Activated CD8-positive, alpha-beta memory T cell treated with anti-CD3 and anti-CD28 coated beads, Interleukin-2, amount 50 U/mL, for 1 hour (primary cell): Measurements from ENCODE around the gene IGFBP1.
A peak's percentile ranks its signal among the peaks of the same experiment; 100 is the strongest.

Experiments used
- DNase-seq: peaks from one replicate; pipeline ENCODE4 v3.0.0-alpha.2; 2020; ENCODE audit errors: extremely low read depth

Gene IGFBP1

DNA sequence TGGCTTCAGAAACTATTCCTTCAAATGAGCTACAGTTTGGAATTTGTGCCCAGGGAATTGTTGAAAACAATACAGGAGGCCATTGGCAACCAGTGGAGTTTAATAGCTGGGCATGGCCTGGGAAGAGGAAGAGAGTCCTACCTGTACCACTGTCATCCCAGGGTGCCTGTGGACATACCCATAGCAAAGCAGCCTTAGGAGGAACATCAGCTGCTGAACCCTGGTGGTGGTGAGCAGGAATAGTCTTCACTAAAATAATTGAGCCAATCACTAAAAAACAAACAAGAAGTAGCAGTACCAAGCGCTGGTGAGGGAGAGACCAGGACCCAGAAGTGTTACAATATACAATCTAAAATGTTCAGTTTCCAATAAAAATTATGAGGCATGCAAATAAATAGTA is 14.5 kb downstream of the IGFBP1 start:
- no peak for DNase-seq

DNA sequence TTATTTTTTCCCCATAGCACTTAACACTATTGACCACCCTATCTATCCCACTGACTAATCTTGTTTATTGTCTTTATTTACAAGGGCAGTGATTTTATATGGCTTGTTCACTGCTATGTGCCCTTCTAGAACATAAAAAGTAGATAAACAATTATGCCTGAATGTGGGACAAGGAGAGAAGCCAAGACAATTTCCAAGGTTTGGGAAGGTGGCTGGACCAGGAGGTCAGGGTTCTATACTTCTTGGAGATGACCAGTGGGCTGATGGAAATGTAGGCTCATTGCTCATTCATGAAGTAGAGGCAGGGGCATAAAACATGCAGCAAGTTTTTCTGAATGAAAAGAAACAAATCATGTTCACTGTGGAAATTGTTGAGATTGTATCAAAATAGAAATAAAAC is 21.3 kb downstream of the IGFBP1 start:
- DNase-seq = no peak

DNA sequence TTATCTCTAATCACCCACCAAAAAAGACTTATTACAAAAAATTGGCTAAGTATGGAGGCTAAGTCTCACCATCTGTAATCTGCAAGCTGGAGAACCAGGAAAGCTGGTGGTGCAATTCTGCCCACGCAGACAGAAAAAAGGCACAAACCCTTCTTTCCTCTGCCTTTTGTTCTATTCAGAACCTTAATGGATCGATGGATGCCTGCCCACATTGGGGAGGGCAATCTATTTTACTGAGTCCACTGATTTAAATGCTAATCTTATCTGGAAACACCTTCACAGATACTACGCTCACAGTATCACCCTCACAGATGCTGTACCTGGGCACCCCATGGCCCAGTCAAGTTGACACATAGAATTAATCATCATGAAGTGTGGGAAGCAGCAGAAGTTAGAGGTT is 22.6 kb downstream of the IGFBP1 start:
- no peak for DNase-seq

DNA sequence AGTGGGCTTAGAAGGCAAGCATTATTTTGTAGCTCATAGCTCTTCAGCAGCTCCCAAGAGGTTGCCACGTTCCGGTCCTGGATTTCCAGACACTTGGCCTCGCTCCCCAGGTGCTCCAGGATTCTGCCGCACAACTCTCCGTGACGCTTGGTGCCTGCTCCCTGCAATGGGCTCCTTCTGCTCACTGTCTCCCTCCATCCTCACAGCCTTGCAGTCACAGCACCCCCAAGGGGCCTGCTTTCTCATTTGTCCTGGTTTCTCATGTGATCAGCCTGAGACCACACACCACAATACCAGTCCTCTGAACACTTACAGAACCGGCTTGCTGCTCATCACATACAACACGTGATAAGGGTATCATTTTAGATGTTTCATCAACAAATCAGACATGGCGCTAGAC is 23.0 kb downstream of the IGFBP1 start:
- no peak for DNase-seq

DNA sequence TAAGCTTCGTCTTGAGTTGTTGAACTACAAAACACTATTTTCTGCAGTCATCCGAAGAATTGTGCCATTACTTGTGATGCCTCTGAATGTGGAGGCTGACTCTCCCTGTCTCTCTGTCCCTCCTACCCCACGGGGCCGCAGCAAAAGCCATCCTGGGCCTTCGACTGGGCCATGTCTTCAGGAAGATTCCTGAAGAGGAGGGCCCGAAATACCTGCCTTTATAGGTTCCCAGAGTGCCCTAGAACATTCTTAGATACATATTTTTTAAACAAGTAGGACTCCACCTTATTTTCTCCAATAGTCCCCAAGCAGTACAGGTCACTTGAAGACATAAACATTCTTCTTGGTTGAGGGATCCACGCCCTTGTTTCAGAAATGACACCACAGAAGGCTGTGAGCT is 24.7 kb downstream of the IGFBP1 start:
- no peak for DNase-seq

DNA sequence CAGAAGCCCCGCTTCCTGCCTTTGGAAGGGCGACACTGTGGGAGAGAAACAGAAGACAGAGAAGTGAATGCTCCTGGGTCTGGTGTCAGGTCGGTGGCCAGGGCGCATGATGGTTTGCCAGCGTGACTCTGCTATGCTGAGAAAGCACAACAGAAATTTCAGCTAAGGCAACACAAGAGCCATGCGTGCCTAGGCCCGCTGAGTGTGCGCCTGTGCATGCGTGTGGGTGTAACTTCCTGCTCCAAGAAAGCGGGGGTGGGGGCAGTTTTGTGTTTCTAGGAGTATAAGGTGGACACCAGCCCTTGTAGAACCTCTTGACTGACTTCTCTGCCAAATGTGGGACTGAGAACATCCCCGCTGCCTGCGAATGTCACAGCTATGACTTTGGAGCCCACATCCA is 26.6 kb downstream of the IGFBP1 start:
- no peak for DNase-seq

DNA sequence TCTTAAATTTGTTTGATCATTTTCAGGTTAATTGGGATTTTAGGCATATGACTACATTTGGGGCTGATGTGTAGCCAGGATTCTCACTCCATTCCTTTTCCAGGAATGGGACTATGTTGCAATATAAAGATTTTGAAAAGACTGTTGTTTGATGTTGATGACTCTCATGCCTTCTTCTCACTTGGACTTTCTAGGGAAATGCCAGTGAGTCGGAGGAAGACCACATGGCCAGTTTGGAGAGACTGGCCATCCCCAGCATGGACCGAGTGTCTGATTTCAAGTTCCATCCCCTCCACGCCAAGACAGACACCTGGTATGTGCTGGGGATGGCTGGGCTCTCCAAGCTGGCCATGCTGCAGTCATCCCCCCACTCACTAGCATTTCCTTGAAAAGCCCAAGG is 27.3 kb downstream of the IGFBP1 start:
- no peak for DNase-seq

DNA sequence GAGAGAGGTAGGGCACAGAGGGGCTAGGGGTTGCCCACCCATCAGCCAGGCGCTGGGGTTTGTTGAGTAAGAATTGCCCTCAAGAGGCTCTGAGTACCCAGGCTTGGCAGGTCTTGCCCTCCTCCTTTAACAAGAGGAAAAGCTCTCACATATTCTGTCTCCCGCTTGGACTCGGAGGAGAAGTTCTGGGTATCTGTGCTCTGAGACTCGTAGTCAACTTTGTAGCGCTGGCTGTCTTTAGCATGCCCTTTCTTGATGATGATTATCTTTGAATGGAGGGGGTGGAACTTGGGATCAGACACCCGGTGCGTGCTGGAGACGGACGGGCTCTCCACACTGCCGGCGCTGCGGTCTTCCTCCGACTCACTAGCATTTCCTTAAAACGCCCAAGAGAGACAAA is 28.8 kb downstream of the IGFBP1 start:
- no peak for DNase-seq

DNA sequence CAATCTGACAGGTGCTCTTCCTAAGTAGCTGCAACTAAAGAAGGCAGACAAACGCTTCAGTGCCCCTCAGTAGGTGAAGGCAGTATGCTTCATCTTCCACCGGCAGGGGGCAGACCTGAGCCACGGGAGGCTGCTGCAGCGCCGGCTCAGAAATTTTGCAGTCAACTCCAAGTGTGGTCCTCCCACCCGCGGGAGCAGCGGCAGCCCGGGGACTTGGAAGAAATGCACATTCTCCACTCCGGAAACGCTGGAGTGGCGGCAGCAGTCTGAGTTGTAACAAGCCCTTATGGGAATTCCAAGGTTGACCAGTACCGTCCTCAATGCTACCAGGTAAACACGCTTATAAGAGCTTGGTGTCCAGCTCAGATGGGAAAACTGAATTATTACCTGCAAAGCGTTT is 29.4 kb downstream of the IGFBP1 start:
- peak; percentile 26 for DNase-seq

DNA sequence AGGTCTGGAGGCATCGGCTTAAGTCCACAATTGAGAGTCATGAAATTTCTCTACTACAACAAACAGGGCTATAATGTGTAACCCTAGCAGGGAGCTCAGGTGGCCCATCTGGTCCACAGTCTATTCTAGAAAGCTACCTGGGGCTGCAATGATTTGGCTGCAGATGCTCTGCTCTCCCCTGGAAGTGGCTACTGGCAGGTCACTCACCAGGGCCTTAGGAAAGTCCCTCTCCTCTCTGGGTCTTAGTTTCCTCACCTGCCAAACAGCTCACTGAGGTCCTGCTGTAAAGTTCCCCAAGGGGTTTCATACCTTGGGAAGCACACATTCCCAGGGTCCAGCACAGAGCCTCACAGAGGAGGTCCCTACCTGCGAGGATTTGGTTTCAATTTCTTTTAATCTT is 30.3 kb downstream of the IGFBP1 start:
- no peak for DNase-seq

DNA sequence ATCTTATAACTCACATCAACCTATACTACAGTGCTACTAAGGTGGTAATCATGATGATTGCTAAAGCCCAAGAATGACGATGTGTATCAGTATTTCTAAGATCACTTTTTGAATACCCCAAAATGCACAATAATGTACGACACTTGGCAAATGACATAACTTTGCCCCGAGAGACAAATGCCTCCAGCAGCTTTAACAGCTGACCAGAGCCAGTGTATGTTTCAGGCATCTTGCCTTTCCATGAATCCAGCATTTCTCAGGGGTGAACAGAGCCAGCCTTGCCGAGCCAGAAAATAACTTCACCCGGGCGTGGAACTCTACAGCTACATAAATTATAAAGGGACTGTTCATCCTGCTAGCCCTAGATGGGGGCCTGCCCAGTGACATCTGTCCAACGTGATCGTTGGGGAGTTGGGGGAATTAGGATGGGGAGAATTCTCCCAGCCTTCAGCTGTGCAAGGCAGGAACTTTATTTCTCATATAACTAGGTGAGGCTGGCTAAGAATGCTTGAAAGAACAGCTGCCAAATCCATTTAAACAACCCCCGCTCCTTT is 31.0 kb downstream of the IGFBP1 start:
- DNase-seq = no peak

DNA sequence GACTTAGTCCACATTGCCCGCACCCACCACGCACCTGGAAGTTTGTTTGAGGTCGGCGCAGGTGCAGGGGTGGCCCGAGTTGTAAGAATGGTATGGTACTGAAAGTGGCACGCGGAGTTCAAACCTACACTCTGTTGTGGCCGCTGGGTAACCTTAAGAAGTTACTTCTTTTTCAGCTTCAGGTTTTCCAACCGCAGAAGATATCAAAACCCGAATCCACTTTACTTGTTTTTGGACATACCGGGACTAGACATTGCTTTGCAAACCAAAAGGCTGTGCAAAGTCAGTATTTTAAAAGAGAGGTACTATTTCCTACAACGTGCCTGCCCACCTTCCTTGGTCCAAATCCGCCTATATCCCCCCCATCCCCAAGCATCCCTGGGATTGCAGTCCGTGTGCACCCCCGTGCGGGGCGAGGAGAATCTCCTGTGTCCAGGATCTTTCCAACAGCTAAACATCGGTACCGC is 31.7 kb downstream of the IGFBP1 start:
- no peak for DNase-seq

DNA sequence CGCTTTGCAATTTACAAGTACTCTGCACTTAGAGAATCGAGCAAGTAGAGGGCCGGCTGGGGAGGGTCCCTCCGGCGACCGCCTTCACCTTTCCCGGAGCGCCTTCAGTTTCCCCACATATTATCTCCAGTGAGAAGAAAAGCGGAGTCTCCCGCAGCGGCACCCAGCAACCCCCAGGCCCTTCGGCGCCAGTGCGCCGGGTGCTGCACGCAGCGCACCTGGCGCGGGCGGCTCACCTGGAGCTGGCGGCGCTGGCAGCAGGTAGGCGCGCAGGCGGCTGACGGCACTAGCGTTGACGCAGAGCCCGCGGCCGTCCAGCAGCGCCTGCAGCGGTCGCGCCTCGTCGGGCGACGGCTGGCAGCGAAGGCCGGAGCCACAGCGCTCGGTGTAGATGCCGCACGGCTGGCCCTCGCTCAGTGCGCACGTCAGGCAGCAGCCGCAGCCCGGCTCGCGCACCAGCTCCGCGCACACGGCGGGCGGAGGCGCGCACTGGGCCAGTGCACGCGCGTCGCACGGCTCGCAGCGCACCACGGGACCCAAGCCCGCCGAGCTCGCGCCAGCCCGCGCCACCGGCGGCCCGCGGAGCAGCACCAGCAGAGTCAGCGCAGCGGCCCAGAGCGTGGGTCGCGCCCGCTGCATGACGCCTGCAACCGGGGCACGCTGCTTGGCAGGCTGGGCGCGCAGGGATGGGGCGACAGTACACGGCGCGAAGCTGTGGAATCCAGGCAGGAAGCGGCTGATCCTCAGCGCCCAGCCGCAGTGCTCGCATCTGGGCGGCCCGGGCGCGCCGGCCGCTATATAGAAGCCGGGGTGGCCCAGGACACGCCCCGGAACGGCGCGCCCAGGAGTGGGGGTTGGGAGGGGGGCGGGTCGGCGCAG is 32.5 kb downstream of the IGFBP1 start, which contains the start of gene IGFBP3:
TSS of gene IGFBP3 (minus strand) at position 771 of the 879 bp plus-strand sequence. CDS start at position 639, 132 bp downstream.
- DNase-seq = no peak

DNA sequence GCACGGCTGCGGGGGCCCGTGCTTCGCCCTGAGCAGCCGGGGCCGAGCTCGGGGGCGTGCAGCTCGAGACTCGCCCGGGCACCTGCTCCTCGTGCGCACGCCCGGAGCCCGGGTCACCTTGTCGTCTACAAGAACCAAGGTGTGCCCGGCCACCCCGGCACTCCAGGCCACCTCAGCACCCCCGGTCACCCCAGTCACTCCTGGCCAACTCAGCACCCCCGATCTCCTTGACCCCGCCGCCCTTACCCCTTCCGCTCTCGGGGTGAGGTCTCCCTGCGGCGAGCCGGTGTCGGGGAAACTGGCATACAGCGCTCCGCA is 33.1 kb downstream of the IGFBP1 start:
- DNase-seq = no peak

DNA sequence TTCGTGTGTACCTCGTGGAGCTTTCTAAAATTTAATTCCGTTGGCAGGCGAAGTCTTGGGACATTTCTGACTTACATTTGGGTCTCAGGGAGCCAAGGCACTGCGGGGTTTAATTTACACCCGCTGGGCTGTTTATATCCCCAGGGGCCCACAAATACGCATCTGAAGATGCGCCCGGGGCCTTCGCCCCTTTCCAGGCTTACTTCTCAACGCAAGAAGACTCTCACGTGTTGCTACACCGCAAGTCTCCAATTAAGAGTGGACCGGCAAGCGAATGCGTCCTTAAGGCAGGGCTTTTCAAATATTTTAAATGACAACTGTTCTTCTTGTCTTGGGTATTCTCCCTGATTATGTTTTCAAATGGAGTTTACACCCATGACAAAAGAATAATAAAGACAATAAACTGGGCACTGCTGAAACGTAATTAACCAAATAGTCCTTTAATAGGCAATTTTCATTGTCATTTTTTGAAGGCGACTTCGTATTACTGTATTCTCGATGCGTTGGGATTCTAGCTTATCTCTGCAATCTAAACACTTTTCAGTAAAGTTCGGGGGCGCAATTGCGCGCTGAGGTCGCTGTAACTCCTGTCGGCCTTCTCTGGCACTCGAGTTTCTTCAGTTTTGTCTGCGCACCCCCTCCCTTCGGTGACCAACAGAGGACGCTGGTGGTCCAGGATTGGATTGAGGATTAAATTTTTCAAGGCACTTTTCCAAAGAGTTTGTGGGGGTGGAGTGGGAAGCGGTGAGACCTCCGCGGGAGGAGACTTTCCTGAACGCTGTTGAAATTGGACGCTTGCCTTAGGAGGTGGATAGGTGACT is 33.6 kb downstream of the IGFBP1 start:
- no peak for DNase-seq

DNA sequence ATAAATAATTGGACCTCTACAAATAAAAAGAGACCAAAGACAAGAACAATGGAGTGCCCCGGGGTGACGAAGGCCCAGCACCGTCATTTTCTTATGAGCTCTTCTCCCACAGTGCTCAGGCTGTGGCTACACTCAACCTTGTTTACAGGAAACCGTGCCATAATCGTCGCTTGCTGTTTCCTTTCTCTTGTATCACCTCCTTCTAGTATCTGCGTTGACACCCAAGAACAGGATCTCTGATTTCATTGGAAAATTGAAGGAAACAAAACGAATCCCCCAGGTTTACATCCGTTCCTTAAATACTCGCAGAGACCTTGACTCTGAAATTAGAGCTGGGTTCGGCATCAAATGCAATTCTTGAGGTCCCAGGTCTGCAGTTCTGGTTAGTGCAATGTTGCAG is 34.5 kb downstream of the IGFBP1 start:
- no peak for DNase-seq

DNA sequence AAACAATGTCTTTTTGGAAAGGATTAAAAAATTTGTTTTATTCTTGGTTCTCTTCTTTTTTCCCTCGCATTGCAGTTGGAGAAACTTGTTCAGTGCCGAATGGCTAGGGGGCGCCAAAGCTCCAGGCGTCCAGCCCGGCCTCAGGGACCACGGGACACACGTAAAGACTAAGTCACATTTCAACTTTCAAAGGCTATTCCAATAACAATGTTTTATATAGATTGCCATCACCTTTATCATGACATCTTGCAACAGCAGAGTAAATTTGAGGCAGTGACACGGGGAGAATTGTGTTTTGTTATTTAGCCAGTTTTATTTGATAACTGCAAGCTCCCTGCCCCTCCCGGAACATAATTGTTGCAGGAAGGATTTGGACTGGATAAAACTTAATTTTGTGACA is 35.0 kb downstream of the IGFBP1 start:
- DNase-seq = no peak

DNA sequence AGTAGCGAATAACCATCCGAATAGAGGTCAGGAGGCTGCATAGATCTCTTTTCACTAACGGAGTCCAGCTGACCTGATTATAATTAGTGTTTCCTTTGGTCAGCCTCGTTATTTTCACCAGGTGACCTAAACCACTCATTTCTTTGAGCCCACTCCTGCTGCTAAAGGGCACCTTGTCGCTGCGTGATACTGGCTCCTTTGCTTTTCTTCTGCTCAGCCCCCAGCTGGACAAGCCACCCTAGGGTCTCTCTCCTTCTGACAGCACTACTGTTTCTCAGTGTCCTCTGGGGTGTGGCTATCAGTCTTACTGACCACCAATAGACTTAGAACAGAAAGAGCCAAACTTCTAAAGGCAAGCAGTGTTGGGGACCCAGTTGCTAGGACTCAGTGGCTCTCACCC is 35.5 kb downstream of the IGFBP1 start:
- DNase-seq = no peak

DNA sequence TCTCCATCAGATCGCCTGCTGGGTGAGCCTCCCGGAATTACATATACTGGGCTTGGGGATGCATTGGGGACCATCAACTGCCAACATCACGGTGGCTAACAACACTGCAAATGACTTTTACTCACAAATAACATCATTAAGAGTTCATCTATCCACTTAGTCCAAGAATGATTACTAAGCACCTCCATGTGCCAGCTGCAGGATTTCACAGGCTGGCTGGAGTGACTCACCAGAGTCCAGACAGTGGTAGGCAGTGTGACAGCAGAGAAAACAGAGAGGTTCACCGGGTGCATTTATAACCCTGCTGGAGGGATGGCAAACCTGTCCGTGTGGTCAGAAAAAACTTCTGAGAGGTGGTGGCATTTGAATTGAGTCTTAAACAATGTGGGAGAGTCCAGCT is 36.0 kb downstream of the IGFBP1 start:
- no peak for DNase-seq

DNA sequence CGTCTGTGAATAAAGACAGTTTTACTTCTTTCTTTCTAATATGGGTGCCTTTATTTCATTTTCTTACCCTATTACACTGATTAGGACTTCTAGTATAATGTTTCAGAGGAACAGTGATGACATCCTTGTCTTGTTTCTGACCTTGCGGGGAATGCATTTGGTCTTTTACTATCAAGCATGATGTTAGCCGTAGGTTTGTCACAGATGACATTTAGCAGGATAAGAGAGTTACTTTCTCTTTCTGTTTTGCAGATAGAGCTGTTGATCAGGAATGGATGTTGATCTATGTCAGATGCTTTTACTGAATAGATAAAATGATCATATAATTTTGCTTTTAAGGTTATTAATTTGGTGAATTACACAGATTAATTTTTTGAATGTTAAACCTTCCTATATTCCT is 39.4 kb downstream of the IGFBP1 start:
- DNase-seq = no peak

DNA sequence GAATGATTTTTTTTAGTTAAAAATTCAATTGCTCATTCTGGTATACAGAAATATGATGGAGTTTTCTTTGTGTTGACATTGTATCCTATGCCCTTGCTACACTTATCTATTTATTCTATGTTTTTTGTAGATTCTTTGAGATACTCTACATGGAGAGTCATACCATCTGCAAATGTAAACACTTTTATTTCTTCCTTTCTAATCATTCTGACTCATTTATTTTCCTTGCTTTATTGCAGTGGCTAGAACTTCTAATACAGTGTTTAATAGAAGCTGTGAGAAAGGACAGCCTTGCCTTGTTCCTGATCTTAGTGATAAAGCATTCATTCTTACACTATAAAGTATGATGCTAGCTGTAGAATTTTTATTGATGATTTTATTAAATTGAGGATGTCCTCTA is 42.7 kb downstream of the IGFBP1 start:
- no peak for DNase-seq

DNA sequence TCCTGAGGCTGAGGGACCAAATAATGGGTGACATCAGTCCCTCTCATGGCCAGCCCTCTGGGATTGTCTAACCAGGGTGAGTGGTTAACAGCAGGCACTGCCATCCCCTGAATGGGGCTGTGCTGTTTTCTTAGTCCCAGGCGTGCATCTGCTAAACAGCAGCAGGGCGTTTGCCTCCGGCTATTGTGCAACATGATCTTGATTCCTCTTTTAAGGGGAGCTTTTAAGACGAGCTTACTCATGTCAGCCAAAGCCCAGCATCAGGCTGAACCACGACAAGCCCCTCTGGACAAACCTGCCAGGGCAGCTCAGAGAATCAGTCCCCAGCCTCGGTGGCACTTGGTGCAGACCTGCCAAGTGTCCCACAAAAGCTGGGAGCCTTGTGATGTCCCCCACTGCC is 49.0 kb downstream of the IGFBP1 start:
- no peak for DNase-seq

DNA sequence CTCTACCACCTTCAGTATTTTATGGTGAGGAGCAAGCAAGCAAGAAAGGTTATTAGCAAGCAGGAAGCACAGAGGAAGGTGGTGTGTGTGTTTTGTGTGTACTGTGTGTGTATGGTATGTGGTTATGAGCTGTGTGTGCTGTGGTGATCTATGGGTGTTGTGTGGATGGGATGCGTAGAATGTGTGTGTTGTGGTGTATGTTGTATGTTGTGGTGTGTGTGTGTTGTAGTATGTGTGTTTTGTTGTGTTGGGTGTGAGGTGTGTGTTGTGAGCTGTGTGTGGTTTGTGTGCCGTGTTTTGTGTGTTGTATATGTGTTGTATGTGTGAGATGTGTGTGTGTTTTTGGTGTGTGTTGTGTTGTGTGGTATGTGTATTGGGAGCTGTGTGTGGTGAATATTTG is 49.6 kb downstream of the IGFBP1 start:
- DNase-seq = no peak
